SK-N-SH (cell line): ENCODE data around the gene SLC2A1.

Experiments
- CTCF ChIP-seq: fragments of 200-600 bp; sonication (generic); IDR thresholded peaks from 2 replicates; pipeline ENCODE4 v1.6.1; 2017; ENCODE audit warnings: antibody characterized with exemption, mild to moderate bottlenecking, moderate library complexity
- EP300 ChIP-seq, 2 experiments: IDR thresholded peaks; 2 replicates each; pipeline versions ENCODE4 v1.4.0 to v1.6.1; 2012; ENCODE audit warnings: borderline replicate concordance in 1 of 2, low read depth in 1 of 2, low read length in 1 of 2
- GABPA ChIP-seq: IDR thresholded peaks from 2 replicates; pipeline ENCODE4 v1.4.0; 2012; ENCODE audit warnings: low read depth, mild to moderate bottlenecking
- IRF3 ChIP-seq: fragments of 150-350 bp; IDR thresholded peaks from 2 replicates; pipeline ENCODE4 v1.6.1; 2016; ENCODE audit warnings: mild to moderate bottlenecking, low read depth, low read length
- MAX ChIP-seq: IDR thresholded peaks from 2 replicates; pipeline ENCODE4 v1.4.0; 2012; ENCODE audit warnings: low read depth
- MXI1 ChIP-seq: IDR thresholded peaks from 2 replicates; pipeline ENCODE4 v1.6.1; 2012; ENCODE audit warnings: mild to moderate bottlenecking, low read depth, low read length, improper control_type of control experiment
- RAD21 ChIP-seq: IDR thresholded peaks from 2 replicates; pipeline ENCODE4 v1.6.1; 2012; ENCODE audit warnings: mild to moderate bottlenecking, low read length
- REST ChIP-seq: IDR thresholded peaks from 2 replicates; pipeline ENCODE4 v1.6.1; 2012; ENCODE audit warnings: mild to moderate bottlenecking, low read depth, low read length, moderate library complexity
- SIN3A ChIP-seq: IDR thresholded peaks from 2 replicates; pipeline ENCODE4 v1.6.1; 2012; ENCODE audit warnings: low read depth, mild to moderate bottlenecking, low read length, moderate library complexity, borderline replicate concordance
- TAF1 ChIP-seq: IDR thresholded peaks from 2 replicates; pipeline ENCODE4 v1.6.1; 2012; ENCODE audit warnings: low read depth, mild to moderate bottlenecking, low read length, moderate library complexity, borderline replicate concordance
- USF1 ChIP-seq: IDR thresholded peaks from 2 replicates; pipeline ENCODE4 v1.4.0; 2012; ENCODE audit warnings: low read depth, borderline replicate concordance
- ZBTB33 ChIP-seq: IDR thresholded peaks from 2 replicates; pipeline ENCODE4 v1.4.0; 2012; ENCODE audit warnings: low read depth, borderline replicate concordance

GRCh38 chr1:42998386-42998785 lies 39.7 kb upstream of the SLC2A1 start:
- TF ChIP-seq ZBTB33, result no peak
- no peak for TF ChIP-seq CTCF
- TF ChIP-seq USF1, result no peak
- no peak for TF ChIP-seq REST
- no peak for TF ChIP-seq MAX
- no peak for TF ChIP-seq GABPA
- no peak for TF ChIP-seq TAF1
- no peak for TF ChIP-seq EP300 (IDR thresholded peaks at IDR 0.05; ENCODE audit: borderline replicate concordance in 1 of 2, low read depth in 1 of 2, low read length in 1 of 2)
- TF ChIP-seq MXI1, result no peak
- TF ChIP-seq RAD21, result no peak
- TF ChIP-seq SIN3A, result no peak
- TF ChIP-seq IRF3, result no peak
